EH (cell line): ENCODE data around the gene ABLIM2.

ENCODE experiments used
- DNase-seq: peaks from one replicate; pipeline ENCODE4 v3.0.0-alpha.2; 2015; ENCODE audit warnings: low read depth

Gene ABLIM2

DNA sequence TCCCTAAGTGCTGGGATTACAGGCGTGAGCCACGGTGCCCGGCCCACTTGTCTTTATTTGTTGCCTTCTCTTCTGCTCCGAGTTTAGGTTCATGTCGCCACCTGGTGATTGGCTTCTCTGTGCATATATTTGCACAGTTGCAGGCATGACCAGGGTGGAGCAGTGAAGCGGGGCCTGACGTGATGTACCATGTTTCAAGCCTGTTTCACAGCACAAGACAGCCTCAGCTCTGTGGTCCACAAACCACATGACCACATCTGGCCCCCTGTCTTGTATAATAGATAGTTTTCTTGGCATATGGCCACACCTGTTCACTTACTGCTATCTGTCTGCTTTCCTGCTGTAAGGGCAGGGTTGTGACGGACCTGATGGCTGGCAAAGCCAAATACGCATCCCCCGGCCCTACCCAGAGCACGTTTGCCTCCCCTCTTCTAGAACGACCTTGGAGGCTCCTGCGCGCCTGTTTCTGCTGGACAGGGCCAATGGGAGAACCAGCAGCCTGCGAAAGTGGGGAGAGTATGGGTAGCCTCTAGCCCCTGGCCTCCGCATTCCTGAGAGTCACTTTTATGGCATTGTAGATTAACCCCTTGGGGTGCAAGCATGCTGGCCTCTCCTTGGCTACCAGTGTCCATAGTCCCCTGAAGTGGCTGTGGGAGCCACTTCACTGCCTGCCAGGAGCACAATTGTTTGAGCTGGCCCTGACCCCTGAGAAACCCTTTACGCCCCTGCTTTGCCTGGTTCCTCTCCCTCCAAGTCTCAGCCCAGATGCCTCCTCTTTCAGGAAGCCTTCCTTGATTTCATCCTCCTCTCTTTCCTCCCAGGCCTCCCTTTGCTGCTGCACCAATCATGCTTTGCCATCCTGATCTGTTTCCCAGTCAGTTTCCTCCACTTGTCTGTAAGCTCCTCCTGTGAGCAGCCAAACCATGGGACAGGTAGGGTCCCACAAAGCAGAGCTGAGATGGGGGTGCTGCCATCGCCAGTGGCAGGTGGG is 34.4 kb upstream of the ABLIM2 start:
- DNase-seq, result peak; percentile 41

- peak; percentile 64 for DNase-seq
Observed at GRCh38 chr4:8191136-8191747, 32.6 kb upstream of the ABLIM2 start.

DNA sequence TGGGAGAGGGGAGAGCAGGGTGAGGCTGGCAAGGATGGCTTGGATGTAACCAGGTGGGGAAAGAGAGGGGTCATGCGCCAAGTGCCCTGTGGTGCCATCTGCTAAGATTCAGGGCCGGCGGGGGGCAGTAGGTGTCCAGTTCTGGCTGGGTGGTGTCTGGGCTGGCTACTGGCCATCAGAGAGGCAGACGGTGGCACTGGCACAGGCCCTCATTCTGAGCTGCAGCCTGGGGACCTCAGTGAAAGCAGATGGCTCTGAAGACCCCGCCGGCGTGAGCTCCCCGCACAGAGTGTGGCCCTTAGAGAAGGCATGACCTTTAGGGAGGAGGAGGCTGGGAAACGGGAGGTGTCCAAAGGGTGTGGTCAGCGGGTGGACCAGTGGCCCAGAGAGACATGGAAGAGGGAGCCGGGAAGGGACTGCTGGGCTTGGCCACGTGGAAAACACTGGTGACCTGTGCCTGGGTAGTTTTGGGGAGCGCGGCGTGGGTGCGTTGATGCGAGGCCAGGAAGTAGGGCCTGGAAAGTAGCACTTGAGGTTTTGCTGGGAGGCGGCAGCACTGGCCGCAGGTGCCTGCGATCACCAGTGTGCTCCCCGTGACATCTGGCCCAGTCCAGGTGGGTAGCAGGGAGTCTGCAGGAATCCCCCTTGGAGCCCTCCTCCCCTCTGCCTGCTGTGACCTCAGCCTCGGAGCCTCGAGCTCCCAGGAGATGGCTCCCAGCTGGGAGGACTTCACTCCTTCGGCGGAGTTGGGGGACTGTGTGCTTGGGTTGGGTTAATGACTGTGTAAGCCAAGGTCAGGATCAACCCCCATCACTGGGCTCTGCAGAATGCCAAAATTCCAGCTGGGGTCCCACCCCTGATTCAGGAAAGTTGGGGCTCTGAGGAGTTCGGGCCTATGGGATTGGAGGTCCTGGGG is 31.2 kb upstream of the ABLIM2 start:
- no peak for DNase-seq

DNA sequence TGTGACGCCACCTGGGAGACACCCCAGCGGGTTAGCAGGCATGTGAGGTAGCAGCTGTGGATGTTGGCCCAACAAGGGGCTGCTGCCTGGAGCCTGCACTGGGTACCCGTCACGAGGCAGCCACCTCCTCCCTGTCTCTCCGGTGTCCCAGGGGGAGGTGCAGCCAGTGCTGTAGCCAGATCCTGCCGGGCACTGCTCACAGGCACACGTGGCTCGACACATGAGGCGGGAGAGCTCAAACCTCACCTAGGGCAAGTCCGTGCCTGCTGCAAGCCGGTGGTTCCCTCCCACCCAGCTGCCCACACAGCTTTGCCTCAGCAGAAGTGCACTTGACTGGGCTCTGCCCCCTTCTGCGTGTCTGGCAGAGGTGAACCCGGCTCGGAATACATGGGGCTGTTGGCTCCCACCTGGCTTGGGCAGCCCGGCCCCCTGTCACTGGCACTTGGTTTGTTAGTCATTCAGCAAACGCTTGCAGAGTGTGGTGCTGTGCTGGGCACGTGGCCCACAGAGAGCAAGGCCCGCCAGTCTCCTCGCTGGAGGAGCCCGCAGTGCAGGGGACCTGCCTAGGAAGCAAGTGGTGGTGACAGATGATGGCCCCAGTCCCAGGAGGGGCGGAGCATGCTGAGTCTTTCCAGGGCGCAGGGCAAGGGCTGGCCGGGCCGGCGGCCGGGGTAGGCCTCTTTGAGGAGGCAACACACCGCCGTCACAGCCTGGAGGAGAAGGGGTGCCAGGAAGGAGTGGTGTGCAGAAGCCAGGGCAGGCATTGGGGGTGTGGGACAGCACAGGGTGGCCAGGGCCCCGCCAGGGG is 30.3 kb upstream of the ABLIM2 start:
- DNase-seq, result no peak

- peak; percentile 24 for DNase-seq
Observed at GRCh38 chr4:8188085-8188484, 29.5 kb upstream of the ABLIM2 start.

- peak; percentile 22 for DNase-seq
Observed at GRCh38 chr4:8185930-8186329, 27.3 kb upstream of the ABLIM2 start.

- peak; percentile 83 for DNase-seq
Observed at GRCh38 chr4:8185295-8185694, 26.7 kb upstream of the ABLIM2 start.

DNA sequence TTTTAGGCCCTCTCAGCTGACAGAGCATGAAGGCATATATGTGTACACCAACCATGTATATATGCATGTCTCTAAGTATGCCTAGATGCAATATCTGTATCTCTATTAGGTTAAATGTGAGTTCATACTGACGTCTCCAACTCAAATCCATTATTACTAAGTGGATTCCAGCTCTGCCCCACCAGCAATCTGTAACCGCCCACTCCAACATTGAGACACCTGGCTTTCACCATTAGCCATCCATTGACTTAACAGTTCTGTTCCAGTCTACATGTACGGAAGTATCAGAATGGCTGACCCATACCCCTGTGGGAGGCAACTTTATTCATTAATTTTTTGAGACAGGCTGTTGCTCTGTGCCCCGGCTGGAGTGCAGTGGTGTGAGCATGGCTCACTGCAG is 25.4 kb upstream of the ABLIM2 start:
- DNase-seq, result no peak

DNA sequence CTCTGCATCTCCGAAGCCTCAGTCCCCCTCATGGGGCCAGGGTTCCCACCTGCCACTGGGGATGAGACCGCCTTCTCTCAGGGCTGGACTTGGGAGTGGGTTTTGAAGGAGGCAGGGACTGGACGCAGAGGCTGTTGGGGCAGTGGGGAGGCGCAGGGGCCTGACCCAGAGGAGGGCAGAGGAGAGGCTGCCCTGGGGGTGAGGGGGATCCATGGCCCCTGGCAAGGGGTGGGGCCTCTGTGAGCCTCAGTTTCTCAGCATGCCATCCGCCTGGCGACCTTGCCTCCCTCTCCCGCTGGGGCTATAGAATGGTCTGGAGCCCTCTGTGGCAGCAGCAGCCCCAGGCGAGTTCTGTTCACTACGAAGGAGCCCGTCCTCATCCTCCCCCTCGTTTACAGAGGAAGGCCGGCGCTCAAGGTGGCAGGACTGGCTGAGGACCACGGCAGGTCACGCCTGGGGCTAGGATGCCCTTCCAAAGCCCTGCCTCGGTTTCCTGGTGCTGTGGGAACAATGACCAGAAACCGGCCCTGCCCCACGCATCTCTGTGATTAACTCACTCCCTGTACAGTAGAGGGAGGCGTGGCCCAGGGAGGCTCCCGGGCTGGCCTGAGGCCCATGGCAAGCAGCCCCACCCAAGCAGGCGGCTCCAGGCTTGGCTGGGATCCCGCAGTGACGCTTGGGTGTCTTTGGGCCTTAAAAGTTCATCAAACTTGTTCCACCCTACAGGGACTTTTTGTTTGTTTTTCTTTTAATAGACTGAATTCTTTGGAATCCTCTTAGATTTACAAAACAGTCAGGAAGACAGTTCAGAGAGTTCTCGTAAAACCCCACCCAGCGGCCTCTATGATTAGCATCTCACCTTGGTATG is 24.5 kb upstream of the ABLIM2 start:
- DNase-seq, result peak; percentile 95

GRCh38 chr4:8182294-8182693 is 23.7 kb upstream of the ABLIM2 start:
- DNase-seq, result no peak

DNA sequence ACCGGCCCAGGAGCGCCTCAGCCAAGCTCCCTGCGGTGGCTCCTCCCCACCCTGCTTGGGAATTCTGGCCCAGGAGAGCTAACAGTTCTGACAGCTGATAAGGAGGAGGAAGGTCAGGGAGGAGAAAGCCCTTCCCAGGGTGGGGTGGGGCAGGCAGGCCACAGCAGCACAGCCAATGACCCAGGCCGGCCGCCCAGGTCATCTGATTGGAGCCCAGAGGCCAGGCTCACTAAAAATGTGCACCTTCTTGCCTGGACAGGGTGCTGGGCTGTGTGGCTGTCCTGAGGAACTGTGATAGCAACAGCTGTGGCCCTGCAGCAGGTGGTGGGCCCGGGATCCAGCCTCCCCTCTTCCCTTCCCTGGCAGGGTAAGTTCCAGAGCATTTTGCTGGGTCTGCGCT is 23.2 kb upstream of the ABLIM2 start:
- no peak for DNase-seq

DNA sequence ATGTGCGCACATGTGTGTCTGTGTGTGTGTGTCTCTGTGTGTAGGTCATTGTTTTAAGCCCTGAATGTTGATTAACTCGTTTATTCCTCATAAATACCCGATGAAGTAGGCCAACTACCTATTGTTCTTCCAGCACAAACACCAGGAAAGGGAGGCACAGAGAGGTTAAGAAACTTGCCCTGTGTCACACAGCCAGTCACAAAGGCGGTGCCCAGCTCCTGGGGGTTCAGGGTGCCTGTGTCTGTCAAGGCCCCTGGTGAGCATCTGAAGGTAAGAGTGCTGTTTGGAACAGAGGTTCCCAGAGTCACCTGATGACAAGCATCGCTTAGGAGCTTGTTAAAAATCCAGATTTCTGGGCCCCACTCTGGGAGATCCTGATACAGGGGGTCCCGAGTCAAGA is 22.5 kb upstream of the ABLIM2 start:
- DNase-seq, result no peak

- no peak for DNase-seq
Observed at GRCh38 chr4:8180310-8181093, 21.9 kb upstream of the ABLIM2 start.

- DNase-seq, result no peak
Observed at GRCh38 chr4:8179771-8180170, 21.2 kb upstream of the ABLIM2 start.

DNA sequence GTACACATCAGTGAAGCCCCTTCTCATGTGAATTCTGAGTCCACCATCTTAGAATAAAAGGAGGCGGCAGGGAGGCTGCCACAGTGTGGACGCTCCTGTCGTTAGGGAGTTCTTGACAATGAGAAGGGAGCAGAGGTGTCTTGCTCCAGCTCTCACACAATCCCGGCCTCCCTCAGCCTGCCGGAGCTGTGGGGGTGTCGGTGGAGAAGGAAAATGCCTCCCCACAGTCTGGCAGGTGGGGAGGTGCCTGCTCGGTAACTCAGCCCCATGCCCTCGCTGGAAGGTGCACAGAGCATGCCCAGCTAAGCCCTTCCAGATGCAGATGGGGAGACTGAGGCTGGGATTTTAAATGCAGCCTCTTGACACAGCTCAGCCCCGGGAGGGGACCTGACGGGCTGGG is 20.5 kb upstream of the ABLIM2 start:
- no peak for DNase-seq

- DNase-seq, result no peak
Observed at GRCh38 chr4:8177956-8178355, 19.3 kb upstream of the ABLIM2 start.

GRCh38 chr4:8177552-8177951 is 18.9 kb upstream of the ABLIM2 start:
- DNase-seq, result no peak

GRCh38 chr4:8176547-8177399 is 18.2 kb upstream of the ABLIM2 start:
- DNase-seq, result peak; percentile 70

GRCh38 chr4:8175686-8176085 is 17.1 kb upstream of the ABLIM2 start:
- no peak for DNase-seq
